Measurements from ENCODE around the gene TTC28.
"Not testable (repeated sequence)": the region's sequence is repeated elsewhere in the genome, so short reads cannot be mapped to it uniquely, and the experiment has no call there.

TTC28 gene

DNA sequence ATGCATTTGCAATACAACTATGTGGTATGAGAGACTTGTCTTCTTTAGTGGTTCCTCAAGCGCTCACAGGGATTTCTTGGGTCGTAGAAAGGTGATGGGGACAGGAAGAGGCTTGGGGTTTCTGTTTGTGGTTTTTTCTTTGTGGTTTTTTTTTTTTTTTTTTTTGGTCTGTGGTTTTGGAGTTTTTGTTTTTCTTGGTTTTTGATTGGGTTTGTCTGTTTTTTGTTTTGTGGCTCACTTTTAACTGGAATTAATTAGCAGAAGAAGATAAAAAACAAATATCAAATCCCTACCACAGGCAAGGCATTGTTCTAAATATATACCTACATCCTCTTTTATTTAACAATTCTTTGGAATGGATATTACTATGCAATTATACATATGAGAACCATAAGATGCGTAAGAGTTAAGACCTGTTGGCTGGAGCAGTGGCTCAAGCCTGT is 5.5 kb downstream of the TTC28 start:
- Mint-ChIP-seq H3K27me3 (ENCODE audit: low read depth, poor library complexity) (no peaks in the 10 kb centered on the region), H3K27ac (no peak overlapping the region), H3K4me1 (peaks cover 13% of the 10 kb centered on the region)

DNA sequence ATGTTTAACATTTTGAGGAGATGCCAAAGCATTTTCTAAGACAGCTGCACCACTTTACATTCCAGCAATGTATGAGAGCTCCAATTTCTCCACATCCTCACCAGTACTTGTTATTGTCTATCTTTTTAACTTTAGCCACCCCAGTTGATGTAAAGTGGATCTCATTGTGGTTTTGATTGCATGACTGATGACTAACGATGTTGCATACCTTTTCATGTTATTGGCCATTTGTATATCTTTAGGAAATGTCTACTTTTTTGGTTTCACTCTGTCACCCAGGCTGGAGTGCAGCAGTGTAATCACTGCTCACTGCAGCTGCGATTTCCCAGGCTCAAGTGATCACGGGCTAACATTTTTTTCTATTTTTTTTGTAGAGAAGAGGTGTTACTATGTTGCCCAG is 8.9 kb downstream of the TTC28 start:
- Mint-ChIP-seq H3K4me1 (no peaks in the 10 kb centered on the region), H3K36me3 (ENCODE audit: low read depth) (peaks cover 49% of the 10 kb centered on the region), H3K9me3 (peaks cover 33% of the 10 kb centered on the region), H3K27me3 (ENCODE audit: low read depth, poor library complexity) (no peaks in the 10 kb centered on the region), H3K27ac (no peak overlapping the region), H3K4me3 (no peak overlapping the region)
- DNase-seq, result no peak
- TF ChIP-seq, protein P1, sequence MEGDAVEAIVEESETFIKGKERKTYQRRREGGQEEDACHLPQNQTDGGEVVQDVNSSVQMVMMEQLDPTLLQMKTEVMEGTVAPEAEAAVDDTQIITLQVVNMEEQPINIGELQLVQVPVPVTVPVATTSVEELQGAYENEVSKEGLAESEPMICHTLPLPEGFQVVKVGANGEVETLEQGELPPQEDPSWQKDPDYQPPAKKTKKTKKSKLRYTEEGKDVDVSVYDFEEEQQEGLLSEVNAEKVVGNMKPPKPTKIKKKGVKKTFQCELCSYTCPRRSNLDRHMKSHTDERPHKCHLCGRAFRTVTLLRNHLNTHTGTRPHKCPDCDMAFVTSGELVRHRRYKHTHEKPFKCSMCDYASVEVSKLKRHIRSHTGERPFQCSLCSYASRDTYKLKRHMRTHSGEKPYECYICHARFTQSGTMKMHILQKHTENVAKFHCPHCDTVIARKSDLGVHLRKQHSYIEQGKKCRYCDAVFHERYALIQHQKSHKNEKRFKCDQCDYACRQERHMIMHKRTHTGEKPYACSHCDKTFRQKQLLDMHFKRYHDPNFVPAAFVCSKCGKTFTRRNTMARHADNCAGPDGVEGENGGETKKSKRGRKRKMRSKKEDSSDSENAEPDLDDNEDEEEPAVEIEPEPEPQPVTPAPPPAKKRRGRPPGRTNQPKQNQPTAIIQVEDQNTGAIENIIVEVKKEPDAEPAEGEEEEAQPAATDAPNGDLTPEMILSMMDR (IDR thresholded peaks at IDR 0.05), result no peak

More for the DNA sequence above, 5.5 kb downstream of the TTC28 start:
- Mint-ChIP-seq H3K9me3 (peaks cover 33% of the 10 kb centered on the region), H3K4me3 (no peak overlapping the region), H3K36me3 (ENCODE audit: low read depth) (peaks cover 49% of the 10 kb centered on the region)
- no peak for DNase-seq
- TF ChIP-seq, protein P1 (IDR thresholded peaks at IDR 0.05), result no peak

DNA sequence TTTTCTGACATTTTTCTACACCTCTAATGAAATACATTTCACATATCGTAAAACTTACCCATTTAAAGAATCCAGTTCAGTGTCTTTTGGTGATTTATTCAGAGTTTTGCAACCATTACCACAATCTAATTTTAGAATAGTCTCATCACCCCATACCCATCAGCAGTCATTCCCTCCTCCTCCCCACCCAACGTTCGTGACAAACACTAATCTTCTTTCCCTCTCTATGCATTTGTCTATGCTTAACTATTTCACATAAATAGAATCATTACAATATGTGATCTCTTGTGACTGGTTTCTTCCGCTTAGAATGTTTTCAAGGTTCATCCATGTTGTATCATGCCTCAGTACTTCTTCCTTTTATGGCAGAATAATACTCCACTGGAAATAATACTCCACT is 9.5 kb downstream of the TTC28 start:
- peaks cover 33% of the 10 kb centered on the region for H3K9me3 Mint-ChIP-seq
- no peak overlapping the region for H3K4me3 Mint-ChIP-seq
- H3K27ac Mint-ChIP-seq, result no peak overlapping the region
- peaks cover 46% of the 10 kb centered on the region for H3K36me3 Mint-ChIP-seq (ENCODE audit: low read depth)
- no peaks in the 10 kb centered on the region for H3K4me1 Mint-ChIP-seq
- TF ChIP-seq, protein P1 (IDR thresholded peaks at IDR 0.05), result no peak
- no peak for DNase-seq
- H3K27me3 Mint-ChIP-seq (ENCODE audit: low read depth, poor library complexity), result no peaks in the 10 kb centered on the region

DNA sequence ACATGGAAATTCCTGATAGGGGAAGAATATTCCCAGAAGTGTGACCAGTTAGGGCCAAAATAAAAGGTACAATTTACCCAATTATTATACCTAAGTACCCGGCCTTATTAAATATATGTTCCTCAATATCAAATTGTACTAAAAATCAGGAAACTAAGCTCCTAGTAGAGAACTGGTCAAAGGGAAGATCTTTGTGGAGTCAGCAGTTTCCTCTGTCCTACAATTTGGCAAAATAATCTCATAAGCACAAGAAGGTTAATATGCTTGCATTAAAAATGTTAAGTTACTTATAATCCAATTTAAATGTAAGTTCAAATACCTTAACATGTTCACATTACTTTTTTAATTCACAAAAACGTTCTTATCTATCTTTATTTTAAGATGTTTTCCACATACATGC is 10.3 kb downstream of the TTC28 start:
- H3K27ac Mint-ChIP-seq, result no peak overlapping the region
- H3K27me3 Mint-ChIP-seq (ENCODE audit: low read depth, poor library complexity), result no peaks in the 10 kb centered on the region
- H3K4me3 Mint-ChIP-seq, result no peak overlapping the region
- H3K9me3 Mint-ChIP-seq, result peaks cover 33% of the 10 kb centered on the region
- peaks cover 42% of the 10 kb centered on the region for H3K36me3 Mint-ChIP-seq (ENCODE audit: low read depth)
- TF ChIP-seq, protein P1 (IDR thresholded peaks at IDR 0.05), result no peak
- no peak for DNase-seq
- no peaks in the 10 kb centered on the region for H3K4me1 Mint-ChIP-seq

DNA sequence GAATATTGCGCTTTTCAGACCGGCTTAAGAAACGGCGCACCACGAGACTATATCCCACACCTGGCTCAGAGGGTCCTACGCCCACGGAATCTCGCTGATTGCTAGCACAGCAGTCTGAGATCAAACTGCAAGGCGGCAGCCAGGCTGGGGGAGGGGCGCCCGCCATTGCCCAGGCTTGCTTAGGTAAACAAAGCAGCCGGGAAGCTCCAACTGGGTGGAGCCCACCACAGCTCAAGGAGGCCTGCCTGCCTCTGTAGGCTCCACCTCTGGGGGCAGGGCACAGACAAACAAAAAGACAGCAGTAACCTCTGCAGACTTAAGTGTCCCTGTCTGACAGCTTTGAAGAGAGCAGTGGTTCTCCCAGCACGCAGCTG is 16.1 kb downstream of the TTC28 start:
- not testable (repeated sequence) for H3K9me3 Mint-ChIP-seq; H3K27ac Mint-ChIP-seq; DNase-seq; H3K4me1 Mint-ChIP-seq; H3K27me3 Mint-ChIP-seq (ENCODE audit: low read depth, poor library complexity); H3K4me3 Mint-ChIP-seq
- H3K36me3 Mint-ChIP-seq (ENCODE audit: low read depth), result peaks cover 12% of the 10 kb centered on the region

DNA sequence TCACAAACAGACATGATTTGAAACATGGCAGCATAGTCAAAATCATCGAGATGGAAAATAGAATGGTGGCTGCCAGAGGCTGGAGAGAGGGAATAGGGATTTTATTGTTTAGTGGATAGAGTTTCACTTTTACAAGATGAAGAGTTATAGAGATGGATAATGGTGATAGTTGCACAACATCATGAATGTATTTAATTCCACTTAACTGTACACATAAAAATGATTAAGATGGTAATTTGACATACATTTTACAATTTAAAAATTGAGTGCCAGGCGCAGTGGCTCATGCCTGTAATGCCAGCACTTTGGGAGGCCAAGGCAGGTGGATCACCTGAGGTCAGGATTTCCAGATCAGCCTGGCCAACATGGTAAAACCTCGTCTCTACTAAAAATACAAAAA is 21.2 kb downstream of the TTC28 start:
- DNase-seq, result no peak
- Mint-ChIP-seq H3K4me1 (peaks cover 15% of the 10 kb centered on the region), H3K27ac (no peak overlapping the region), H3K9me3 (peaks cover 13% of the 10 kb centered on the region), H3K27me3 (ENCODE audit: low read depth, poor library complexity) (no peaks in the 10 kb centered on the region), H3K36me3 (ENCODE audit: low read depth) (peaks cover 46% of the 10 kb centered on the region), H3K4me3 (no peak overlapping the region)
- TF ChIP-seq, protein P1 (IDR thresholded peaks at IDR 0.05), result no peak
